Stimulated activated CD8-positive, alpha-beta memory T cell treated with anti-CD3 and anti-CD28 coated beads, Interleukin-4, amount 100 ng/mL, for 48 hours (primary cell): Measurements from ENCODE around the gene ABCC1.
"Not testable (repeated sequence)": the region's sequence is repeated elsewhere in the genome, so short reads cannot be mapped to it uniquely, and the experiment has no call there.

Experiments
- DNase-seq: peaks from one replicate; pipeline ENCODE4 v3.0.0-alpha.2; 2020

The ABCC1 gene

GRCh38 chr16:15947983-15948509, 1.4 kb upstream of the ABCC1 start:
- no peak for DNase-seq

- peak; percentile 31 for DNase-seq
Observed at GRCh38 chr16:15948532-15949209, 745 bp upstream of the ABCC1 start.

- peak; percentile 62 for DNase-seq
Observed at GRCh38 chr16:15950161-15950854, 892 bp downstream of the ABCC1 start.

GRCh38 chr16:15950869-15951268, 1.5 kb downstream of the ABCC1 start:
- DNase-seq, result no peak

GRCh38 chr16:15951852-15952251, 2.4 kb downstream of the ABCC1 start:
- no peak for DNase-seq

- peak; percentile 37 for DNase-seq
Observed at GRCh38 chr16:15952265-15952711, 2.9 kb downstream of the ABCC1 start.

- DNase-seq, result no peak
Observed at GRCh38 chr16:15953477-15953876, 4.1 kb downstream of the ABCC1 start.

GRCh38 chr16:15953929-15954813, 4.8 kb downstream of the ABCC1 start:
- DNase-seq, result no peak

GRCh38 chr16:15954814-15955151, 5.4 kb downstream of the ABCC1 start:
- DNase-seq, result no peak

- no peak for DNase-seq
Observed at GRCh38 chr16:15955425-15955824, 6.0 kb downstream of the ABCC1 start.

- not testable (repeated sequence) for DNase-seq
Observed at GRCh38 chr16:15956106-15956505, 6.7 kb downstream of the ABCC1 start.

GRCh38 chr16:15958703-15959348, 9.4 kb downstream of the ABCC1 start:
- peak; percentile 35 for DNase-seq

GRCh38 chr16:15960124-15960971, 10.9 kb downstream of the ABCC1 start:
- peak; percentile 32 for DNase-seq

- peak; percentile 67 for DNase-seq
Observed at GRCh38 chr16:15961060-15961511, 11.7 kb downstream of the ABCC1 start.

GRCh38 chr16:15961571-15962090, 12.2 kb downstream of the ABCC1 start:
- no peak for DNase-seq

- DNase-seq, result no peak
Observed at GRCh38 chr16:15963307-15963910, 14.0 kb downstream of the ABCC1 start.

GRCh38 chr16:15966420-15966819, 17.0 kb downstream of the ABCC1 start:
- no peak for DNase-seq

GRCh38 chr16:15966836-15967546, 17.6 kb downstream of the ABCC1 start:
- DNase-seq, result no peak

GRCh38 chr16:15967655-15968315, 18.4 kb downstream of the ABCC1 start:
- DNase-seq, result no peak

GRCh38 chr16:15970202-15970601, 20.8 kb downstream of the ABCC1 start:
- no peak for DNase-seq
